H1 (cell line): Measurements from ENCODE around the gene NELL2. TPM values are rescaled to one million over a fixed set of nuclear protein-coding genes. Genes with fewer than 3 reads are reported as not detected.

Experiments
- CTCF ChIA-PET: fragments of 300-600 bp; sonication (Branson Sonifier 250); formaldehyde crosslinking; loops from one replicate; lab custom pipeline; 2021; ENCODE audit not compliant: partially characterized antibody; lab: Charles Lee
- POLR2A ChIA-PET: fragments of 300-600 bp; sonication (Branson Sonifier 250); formaldehyde crosslinking; loops from one replicate; lab custom pipeline; 2021; ENCODE audit warnings: inconsistent platforms; ENCODE audit not compliant: partially characterized antibody; lab: Charles Lee
- DNase-seq, 2 experiments: peaks; one replicate each; pipeline versions ENCODE4 v3.0.0 to v3.0.0-alpha.2; 2010 to 2022; ENCODE audit warnings: low spot score in 2 of 2, low read depth in 1 of 2, mixed read lengths in 1 of 2
- FAIRE-seq: peaks from 2 replicates; lab custom pipeline; 2011; peaks lifted over from hg19 to GRCh38; lab: Jason Lieb, UNC
- H2AFZ ChIP-seq: 2 replicates; pipeline ENCODE4 v1.8.1; 2012; ENCODE audit warnings: low read length, inconsistent platforms
- H2AK5ac ChIP-seq: 2 replicates; pipeline ENCODE4 v1.6.1; 2013; ENCODE audit warnings: low read depth, low read length
- H2BK120ac ChIP-seq: replicated peaks from 2 replicates; pipeline ENCODE3; 2013; ENCODE audit warnings: low read depth, low read length, inconsistent platforms
- H2BK12ac ChIP-seq: 2 replicates; pipeline ENCODE4 v1.6.1; 2013; ENCODE audit warnings: low read depth, low read length
- H2BK15ac ChIP-seq: 2 replicates; pipeline ENCODE4 v1.6.1; 2013; ENCODE audit warnings: low read length
- H2BK20ac ChIP-seq: 2 replicates; pipeline ENCODE4 v1.6.1; 2013; ENCODE audit warnings: low read length
- H2BK5ac ChIP-seq: 2 replicates; pipeline ENCODE4 v1.6.1; 2013; ENCODE audit warnings: low read depth, low read length
- H3K14ac ChIP-seq: 2 replicates; pipeline ENCODE4 v1.6.1; 2013; ENCODE audit warnings: inconsistent platforms; ENCODE audit not compliant: insufficient read length
- H3K18ac ChIP-seq: 2 replicates; pipeline ENCODE4 v1.6.1; 2013; ENCODE audit warnings: low read length; ENCODE audit errors: extremely low read depth
- H3K23ac ChIP-seq: 2 replicates; pipeline ENCODE4 v1.6.1; 2013; ENCODE audit warnings: inconsistent platforms; ENCODE audit not compliant: insufficient read length
- H3K23me2 ChIP-seq: 2 replicates; pipeline ENCODE4 v1.6.1; 2013; ENCODE audit warnings: low read depth, low read length
- H3K27ac ChIP-seq: 2 replicates; pipeline ENCODE4 v1.6.1; 2011; ENCODE audit warnings: low read depth, low read length, inconsistent platforms
- H3K27me3 ChIP-seq, 4 experiments: replicated peaks in 1 of 4; 1 replicate in 1 of 4; 2 replicates in 3 of 4; pipeline versions ENCODE4 v1.6.1 to v1.8.1; 2011 to 2013; ENCODE audit warnings: low read length in 3 of 4, mild to moderate bottlenecking in 3 of 4, inconsistent platforms in 2 of 4, mixed read lengths in 2 of 4, moderate library complexity in 1 of 4; ENCODE audit not compliant: control insufficient read depth in 3 of 4, insufficient read depth in 3 of 4; ENCODE audit errors: extremely low read depth in 1 of 4
- H3K36me3 ChIP-seq, 4 experiments: 2 replicates each; pipeline versions ENCODE4 v1.6.1 to v1.8.1; 2011 to 2013; ENCODE audit warnings: mild to moderate bottlenecking in 4 of 4, low read length in 3 of 4, moderate library complexity in 2 of 4, control low read depth in 1 of 4, inconsistent platforms in 1 of 4; ENCODE audit not compliant: insufficient read depth in 4 of 4, control insufficient read depth in 2 of 4
- H3K4ac ChIP-seq: replicated peaks from 2 replicates; pipeline ENCODE3; 2013; ENCODE audit warnings: low read length, low read depth, mixed read lengths, inconsistent platforms; ENCODE audit not compliant: insufficient read length
- H3K4me1 ChIP-seq, 4 experiments: replicated peaks in 1 of 4; 1 replicate in 1 of 4; 2 replicates in 3 of 4; pipeline versions ENCODE4 v1.6.1 to v1.8.1; 2011 to 2013; ENCODE audit warnings: low read length in 3 of 4, inconsistent platforms in 2 of 4, mixed read lengths in 1 of 4; ENCODE audit not compliant: insufficient read depth in 4 of 4, control insufficient read depth in 3 of 4
- H3K4me2 ChIP-seq, 2 experiments: 2 replicates each; pipeline versions ENCODE4 v1.6.1 to v1.8.1; 2011 to 2013; ENCODE audit warnings: low read depth in 2 of 2, low read length in 2 of 2, control low read depth in 1 of 2, inconsistent platforms in 1 of 2, mild to moderate bottlenecking in 1 of 2; ENCODE audit not compliant: insufficient read depth in 1 of 2
- H3K4me3 ChIP-seq, 4 experiments: fragments of 200-600, 300-600 bp in 1 of 4; sonication (generic), shearing (Covaris generic), sonication (Bioruptor Twin) in 1 of 4; 2 replicates each; pipeline versions ENCODE4 v1.5.1 to v1.8.1; 2011 to 2016; ENCODE audit warnings: low read length in 4 of 4, low read depth in 3 of 4, control low read depth in 2 of 4, inconsistent platforms in 2 of 4, mild to moderate bottlenecking in 2 of 4, mixed read lengths in 1 of 4, moderate library complexity in 1 of 4; ENCODE audit not compliant: insufficient read depth in 2 of 4; ENCODE audit errors: extremely low read depth in 1 of 4
- H3K56ac ChIP-seq: replicated peaks from 2 replicates; pipeline ENCODE3; 2013; ENCODE audit warnings: low read depth, mild to moderate bottlenecking, mixed read lengths, low read length, inconsistent platforms; ENCODE audit not compliant: insufficient read length
- H3K79me1 ChIP-seq: 2 replicates; pipeline ENCODE4 v1.6.1; 2013; ENCODE audit warnings: low read depth, low read length, control low read depth
- H3K79me2 ChIP-seq, 2 experiments: 2 replicates each; pipeline versions ENCODE4 v1.6.1 to v1.8.1; 2012 to 2013; ENCODE audit warnings: low read length in 2 of 2, mild to moderate bottlenecking in 2 of 2, inconsistent platforms in 1 of 2; ENCODE audit not compliant: insufficient read depth in 2 of 2, control insufficient read depth in 1 of 2
- H3K9ac ChIP-seq, 4 experiments: replicated peaks in 1 of 4; 1 replicate in 1 of 4; 2 replicates in 3 of 4; pipeline versions ENCODE4 v1.6.1 to v1.8.1; 2011 to 2013; ENCODE audit warnings: low read depth in 3 of 4, low read length in 3 of 4, control low read depth in 2 of 4, mild to moderate bottlenecking in 2 of 4, moderate library complexity in 2 of 4, inconsistent platforms in 1 of 4; ENCODE audit errors: extremely low read depth in 1 of 4
- H3K9me3 ChIP-seq, 2 experiments: 2 replicates each; pipeline versions ENCODE4 v1.6.1 to v1.8.1; 2012 to 2013; ENCODE audit warnings: mild to moderate bottlenecking in 2 of 2, moderate library complexity in 2 of 2, control low read depth in 1 of 2, inconsistent platforms in 1 of 2, low read depth in 1 of 2, low read length in 1 of 2, mixed read lengths in 1 of 2; ENCODE audit not compliant: insufficient read depth in 2 of 2
- H4K20me1 ChIP-seq, 2 experiments: replicated peaks in 1 of 2; 2 replicates each; pipeline versions ENCODE3 to v1.8.1; 2011 to 2013; ENCODE audit warnings: inconsistent platforms in 2 of 2, low read length in 2 of 2, mild to moderate bottlenecking in 1 of 2; ENCODE audit not compliant: insufficient read depth in 2 of 2, control insufficient read depth in 1 of 2
- H4K5ac ChIP-seq: 2 replicates; pipeline ENCODE4 v1.6.1; 2013; ENCODE audit warnings: low read length, low read depth, mixed read lengths, inconsistent platforms; ENCODE audit not compliant: insufficient read length
- H4K8ac ChIP-seq: 2 replicates; pipeline ENCODE4 v1.8.0; 2013; ENCODE audit warnings: mild to moderate bottlenecking, moderate library complexity, low read length, inconsistent platforms; ENCODE audit not compliant: insufficient read depth; ENCODE audit errors: extremely low read depth
- H4K91ac ChIP-seq: replicated peaks from 2 replicates; pipeline ENCODE3; 2013; ENCODE audit warnings: low read length, mixed read lengths, inconsistent platforms; ENCODE audit not compliant: insufficient read length
- SRF ChIP-seq: IDR thresholded peaks from 2 replicates; pipeline ENCODE4 v1.6.1; 2011; ENCODE audit warnings: mild to moderate bottlenecking, low read depth, low read length, moderate library complexity
- WGBS, 2 experiments: shearing (Covaris generic) in 1 of 2; methylation state at CpG; one replicate each; pipeline versions ENCODE4 v1.1.6 to v1.1.7; 2013 to 2015; ENCODE audit warnings: low lambda C conversion rate in 2 of 2, mixed read lengths in 2 of 2, inconsistent platforms in 1 of 2, low coverage in 1 of 2, missing lambda C conversion rate in 1 of 2; ENCODE audit not compliant: insufficient replicate concordance in 2 of 2, insufficient coverage in 1 of 2, insufficient read length in 1 of 2; ENCODE audit errors: extremely low coverage in 1 of 2, missing lambda C conversion rate in 1 of 2; 5-methylcytosine and 5-hydroxymethylcytosine counted together
- polyA plus RNA-seq, 7 experiments: library from polyadenylated mRNA; depleted of rRNA in 3 of 7; stranded (reverse) in 5 of 7; unstranded in 2 of 7; fragments of >200 nt in 5 of 7; fragments of 200-250 nt in 2 of 7; gene quantifications; 1 replicate in 5 of 7; 2 replicates in 1 of 7; 4 replicates in 1 of 7; pipeline versions ENCODE4 v1.2.1 to v1.2.3, GENCODE V29; 2011 to 2013; ENCODE audit warnings: missing spikeins in 2 of 7, mixed read lengths in 2 of 7
- total RNA-seq: library from RNA; stranded (reverse); fragmentation: NEBNext Ultra II Directional; extraction: Animal tissue kit (Norgen Biotek cat#: 25700); gene quantifications from 2 replicates; pipeline ENCODE4 v1.2.1, GENCODE V29; 2021

NELL2 gene
- total and polyA plus RNA-seq, 2 of the 8 experiments (the other 6 are each of a cell fraction or from before 2014, with no cell fraction given) = 54.2 to 56.8 TPM

GRCh38 chr12:44694017-44694416 is 182.1 kb downstream of the NELL2 start:
- H2BK120ac ChIP-seq = no peak overlapping the region
- CTCF ChIA-PET = no interaction called here
- H3K27me3 ChIP-seq = no peaks in the 10 kb centered on the region
- H3K14ac ChIP-seq = no peak overlapping the region
- no peak overlapping the region for H3K4me2 ChIP-seq
- no peak overlapping the region for H3K9ac ChIP-seq
- no peaks in the 10 kb centered on the region; the same call in 1 of the 2 replicates for H3K23me2 ChIP-seq
- H3K18ac ChIP-seq = no peak overlapping the region; the same call in 1 of the 2 replicates
- no peak overlapping the region for H2AK5ac ChIP-seq
- H3K79me2 ChIP-seq = no peaks in the 10 kb centered on the region
- no peak overlapping the region for H2BK12ac ChIP-seq
- no peaks in the 10 kb centered on the region for H3K79me1 ChIP-seq
- no peaks in the 10 kb centered on the region for H3K4me1 ChIP-seq
- H3K27ac ChIP-seq = no peak overlapping the region
- POLR2A ChIA-PET = no interaction called here
- H2BK5ac ChIP-seq = no peak overlapping the region
- no peak overlapping the region for H4K5ac ChIP-seq
- no peak for FAIRE-seq
- no peak overlapping the region for H3K4me3 ChIP-seq
- H3K56ac ChIP-seq = no peak overlapping the region
- no peak overlapping the region for H4K91ac ChIP-seq
- no peak overlapping the region for H2BK15ac ChIP-seq
- H3K36me3 ChIP-seq = no peaks in the 10 kb centered on the region
- no peaks in the 10 kb centered on the region for H3K9me3 ChIP-seq
- DNase-seq = no peak
- no peak overlapping the region for H2AFZ ChIP-seq
- WGBS, 2 experiments = 65% methylated on average over 4 of the region's 4 CpGs; no CpG with 5 or more reads in 1 of the 2 experiments
- H3K23ac ChIP-seq = no peak overlapping the region
- H4K20me1 ChIP-seq = no peaks in the 10 kb centered on the region
- H4K8ac ChIP-seq = no peak overlapping the region
- H2BK20ac ChIP-seq = no peak overlapping the region
- no peak overlapping the region for H3K4ac ChIP-seq
- no peak for TF ChIP-seq SRF
